Activated gamma-delta T cell treated with Interleukin-2 at 50 U/mL for 16 hours (primary cell): Measurements from ENCODE around the gene LRRK2.
"Not testable (repeated sequence)": the region's sequence is repeated elsewhere in the genome, so short reads cannot be mapped to it uniquely, and the experiment has no call there.

ENCODE experiments used
- DNase-seq: peaks from one replicate; pipeline ENCODE4 v3.0.0-alpha.2; 2020

LRRK2 gene

DNA sequence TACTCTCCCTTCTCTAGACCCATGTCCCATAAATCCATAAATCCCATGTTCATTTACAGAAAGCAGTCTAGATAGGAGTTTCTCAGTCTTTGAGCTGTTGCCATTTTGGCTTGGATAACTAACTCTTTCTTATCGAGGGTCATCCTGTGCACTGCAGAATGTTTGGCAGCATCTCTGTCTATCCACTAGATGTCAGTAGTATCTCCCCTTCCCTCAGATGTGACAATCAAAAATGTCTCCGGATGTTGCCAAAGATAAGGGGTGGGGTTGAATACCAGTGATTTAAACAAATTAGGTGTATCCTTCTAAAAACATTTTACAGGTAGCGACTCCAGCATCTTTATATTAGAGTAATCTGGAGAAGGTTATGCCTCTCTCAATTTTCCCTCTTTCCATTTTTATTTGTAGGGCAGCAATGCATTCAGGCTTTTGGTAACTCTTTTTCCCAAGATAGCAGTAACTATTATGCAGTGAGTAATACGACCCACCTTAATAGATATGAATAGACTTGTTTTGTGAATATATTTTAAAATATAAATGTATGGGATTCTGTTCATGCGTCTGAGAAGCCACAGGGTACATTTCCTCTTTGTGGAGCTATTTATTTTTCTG is 100.7 kb downstream of the LRRK2 start:
- no peak for DNase-seq

DNA sequence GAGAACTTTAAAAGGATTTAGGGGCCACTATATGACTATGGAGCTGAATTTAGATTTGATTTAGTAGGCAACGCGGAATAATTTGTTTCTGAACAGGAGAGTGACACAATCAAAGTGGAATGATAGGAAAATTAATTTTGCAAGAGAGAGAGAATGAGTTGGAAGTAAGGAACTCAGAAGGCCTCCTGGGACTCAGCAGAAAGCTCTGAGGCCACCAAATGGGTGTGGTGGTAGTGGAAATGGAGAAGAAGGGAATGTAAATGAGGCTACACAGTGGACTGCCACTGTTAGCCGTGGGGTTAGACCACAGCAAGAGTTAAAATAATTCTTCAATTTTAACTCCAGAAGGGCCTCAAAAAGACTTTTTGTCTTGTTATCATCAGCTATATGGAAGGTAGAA is 102.7 kb downstream of the LRRK2 start:
- no peak for DNase-seq

DNA sequence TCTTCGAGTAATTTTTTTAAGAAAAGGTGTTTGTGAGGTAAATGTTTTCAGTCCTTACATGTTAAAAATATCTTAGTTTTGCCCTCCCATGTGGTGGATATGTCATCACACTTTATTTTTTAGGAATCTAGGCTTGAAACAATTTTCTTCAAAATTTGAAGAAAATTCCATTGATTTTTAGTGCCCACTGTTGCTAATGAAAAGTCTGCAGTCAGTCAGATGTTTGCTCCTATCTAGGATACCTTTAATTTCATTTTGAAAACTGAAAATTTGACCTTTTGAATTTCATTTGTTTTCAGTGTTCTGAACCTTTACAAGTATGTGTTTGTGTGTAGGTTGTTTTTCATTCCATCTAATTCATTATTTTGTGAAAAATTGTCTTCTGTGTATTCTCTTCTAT is 105.4 kb downstream of the LRRK2 start:
- DNase-seq, result no peak

DNA sequence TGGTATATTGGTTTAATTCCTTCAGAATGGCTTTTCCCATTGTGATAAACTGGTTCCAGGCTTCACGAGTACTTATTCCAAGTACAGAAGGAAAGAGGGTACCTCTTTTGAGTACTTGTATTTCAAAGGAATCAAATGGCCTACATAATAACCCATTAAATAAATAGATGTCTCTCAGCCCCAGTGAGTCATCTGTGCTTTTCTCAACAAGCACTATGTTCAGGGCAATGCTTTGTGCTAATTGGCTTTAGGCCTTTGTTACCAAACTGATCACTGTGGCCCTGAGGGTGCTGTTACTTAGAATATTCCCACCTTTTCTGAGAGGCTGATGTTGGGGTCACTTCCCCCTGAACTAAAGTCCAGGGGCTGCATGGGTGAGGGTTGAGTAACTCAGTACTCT is 107.1 kb downstream of the LRRK2 start:
- no peak for DNase-seq

DNA sequence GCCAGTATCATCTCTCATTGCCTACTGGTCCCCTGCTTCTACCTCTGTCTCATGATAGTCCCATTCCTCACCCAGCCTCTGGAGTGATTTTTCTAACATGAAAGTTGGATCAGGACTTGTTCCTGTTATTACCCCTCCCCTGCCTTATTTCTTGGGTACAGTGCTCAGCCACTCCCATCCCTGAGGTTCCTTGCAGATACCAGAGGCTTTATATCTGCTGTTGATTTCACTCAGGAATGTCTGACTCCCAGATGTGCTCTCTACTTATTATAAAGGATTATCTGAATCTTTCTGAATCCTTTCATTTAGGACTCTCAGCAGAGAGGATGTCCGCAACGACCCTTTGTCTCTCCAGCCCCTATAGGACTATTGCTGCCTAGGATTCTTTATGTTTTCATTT is 111.2 kb downstream of the LRRK2 start:
- DNase-seq, result no peak

DNA sequence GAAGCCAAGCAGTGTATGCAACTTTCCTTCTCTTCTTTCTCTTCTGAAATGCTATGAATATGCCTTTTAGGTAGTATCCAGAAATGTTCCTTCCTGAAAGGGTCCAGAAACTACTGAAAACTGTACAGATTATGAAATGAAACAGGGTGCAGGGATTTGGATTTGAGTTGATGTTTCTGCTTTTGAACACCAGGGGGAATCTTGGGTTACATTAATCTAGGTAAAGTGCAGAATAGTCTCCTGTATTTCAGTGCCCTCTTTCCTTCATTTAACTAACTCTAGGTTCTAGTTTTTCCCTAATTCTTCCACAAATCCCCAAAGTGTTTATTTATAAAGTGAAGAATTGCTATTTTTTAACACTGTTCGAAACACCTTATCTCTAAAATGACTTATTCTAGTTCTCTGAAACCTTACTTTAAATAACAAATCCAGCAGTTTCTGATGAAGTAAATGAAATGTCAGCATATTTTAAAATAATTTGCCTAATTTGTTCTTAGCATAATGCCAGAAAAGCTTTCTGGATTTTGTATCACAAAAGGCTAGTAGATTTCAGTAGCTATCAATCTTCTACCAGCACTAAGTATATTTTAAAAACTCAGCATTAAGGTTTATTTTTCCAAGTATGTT is 111.9 kb downstream of the LRRK2 start:
- DNase-seq, result no peak

DNA sequence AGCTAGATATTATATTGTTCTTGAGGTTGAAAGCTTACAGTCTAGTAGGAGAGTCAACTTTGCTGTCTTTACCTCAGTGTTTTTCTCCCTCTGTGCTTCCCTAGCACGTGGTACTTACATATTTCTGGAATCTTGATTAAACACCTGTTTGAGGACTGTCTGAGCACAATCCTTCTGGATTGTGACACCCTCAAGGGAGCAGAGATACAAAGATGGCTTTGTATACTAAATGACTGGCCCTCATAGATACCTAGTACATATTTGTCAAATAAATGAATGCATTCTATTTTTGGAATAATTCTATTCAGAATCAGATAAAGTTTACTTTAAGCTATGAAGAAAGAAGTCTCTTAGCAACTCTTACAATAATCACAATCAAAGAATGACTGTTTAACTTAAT is 113.3 kb downstream of the LRRK2 start:
- DNase-seq, result no peak

DNA sequence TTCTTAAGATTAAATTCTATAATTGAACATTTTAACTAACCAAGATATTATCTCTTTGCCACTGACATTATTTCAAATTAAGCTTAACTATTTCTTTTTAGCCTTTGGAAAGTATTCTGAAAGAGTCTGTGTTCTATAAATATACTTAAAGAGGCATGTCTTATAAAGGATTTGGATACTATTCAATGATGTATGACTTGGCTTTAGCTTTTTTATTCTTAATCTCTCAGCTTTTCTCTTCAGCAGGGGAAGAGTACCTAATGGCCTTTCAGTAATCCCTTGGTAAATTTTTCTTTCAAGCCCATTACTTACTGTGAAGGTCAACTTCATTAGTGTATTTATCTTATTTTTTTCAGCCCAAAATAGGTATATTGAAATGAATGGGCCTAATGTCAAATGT is 113.8 kb downstream of the LRRK2 start:
- DNase-seq, result no peak

DNA sequence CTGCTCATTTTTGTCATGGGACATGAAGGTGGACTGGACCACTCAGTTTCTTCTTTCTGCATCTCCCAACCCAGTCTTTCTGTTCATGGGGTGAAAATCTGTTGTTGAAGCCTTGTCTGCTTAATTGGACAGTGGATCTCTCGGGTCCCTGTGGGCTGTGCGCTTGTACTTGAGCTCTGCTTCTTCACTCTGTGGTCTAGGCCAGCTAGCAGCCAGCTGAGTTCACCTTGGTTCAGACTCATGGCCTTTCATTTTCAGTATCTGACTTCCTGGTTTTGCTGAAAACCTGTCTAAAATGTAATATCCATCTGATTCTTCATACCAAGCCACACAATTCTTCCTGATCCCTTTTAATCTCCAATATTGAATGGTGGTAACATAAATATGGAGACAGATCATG is 117.2 kb downstream of the LRRK2 start:
- DNase-seq, result no peak

DNA sequence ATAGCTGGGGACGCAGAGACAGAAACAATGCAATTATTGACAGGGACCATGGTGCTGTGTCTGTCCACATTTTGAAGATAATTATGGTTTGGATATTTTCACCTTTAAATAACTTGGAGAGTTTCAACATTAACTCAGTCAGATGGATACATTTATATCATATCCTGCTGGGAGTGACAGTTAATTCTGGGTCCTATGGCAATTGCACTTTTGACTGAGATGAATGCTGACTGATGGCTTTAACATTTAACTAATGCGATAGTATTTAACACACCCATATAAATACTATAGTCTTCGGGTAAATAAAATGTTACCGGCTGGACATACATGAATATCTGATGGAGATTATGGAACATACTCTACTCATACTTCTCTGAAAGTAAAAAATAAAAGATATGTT is 118.3 kb downstream of the LRRK2 start:
- DNase-seq, result no peak

DNA sequence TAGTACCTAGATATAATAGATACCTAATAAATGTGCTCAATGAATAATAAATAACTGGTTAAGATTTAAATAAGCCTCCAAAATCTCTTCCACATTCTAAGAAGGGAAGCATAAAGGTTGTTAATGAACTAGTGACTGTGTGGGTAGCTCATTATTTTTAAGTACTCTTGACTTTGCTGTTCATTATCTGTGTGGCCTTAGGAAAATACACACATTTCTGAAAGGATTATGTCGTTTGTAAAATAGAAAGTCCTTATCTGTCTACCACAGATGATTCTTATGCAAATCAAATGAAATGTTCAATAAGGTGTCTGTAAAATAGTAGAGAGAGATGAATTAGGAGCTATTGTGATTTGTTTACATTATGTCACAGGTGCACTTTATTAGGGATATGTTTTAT is 119.5 kb downstream of the LRRK2 start:
- DNase-seq, result no peak

DNA sequence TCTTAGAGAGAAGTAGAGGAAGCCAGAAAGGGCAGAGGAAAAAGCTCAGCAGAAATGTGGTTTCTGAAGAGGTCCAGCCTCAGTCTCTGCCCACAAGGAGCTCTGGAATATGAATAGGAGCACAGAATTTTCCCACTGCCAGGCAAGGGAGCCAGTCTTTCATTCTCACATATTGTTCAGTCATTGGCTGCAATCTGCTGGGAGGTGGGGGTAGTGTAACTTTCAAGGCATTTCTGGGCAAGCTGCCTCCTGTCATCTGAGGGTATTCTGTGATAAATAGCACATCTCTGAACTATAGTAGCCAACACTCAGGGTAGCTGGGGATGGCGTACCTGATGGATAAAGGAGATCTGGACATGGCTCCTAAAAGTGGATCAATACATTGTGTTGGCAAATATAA is 127.2 kb downstream of the LRRK2 start:
- DNase-seq, result no peak

DNA sequence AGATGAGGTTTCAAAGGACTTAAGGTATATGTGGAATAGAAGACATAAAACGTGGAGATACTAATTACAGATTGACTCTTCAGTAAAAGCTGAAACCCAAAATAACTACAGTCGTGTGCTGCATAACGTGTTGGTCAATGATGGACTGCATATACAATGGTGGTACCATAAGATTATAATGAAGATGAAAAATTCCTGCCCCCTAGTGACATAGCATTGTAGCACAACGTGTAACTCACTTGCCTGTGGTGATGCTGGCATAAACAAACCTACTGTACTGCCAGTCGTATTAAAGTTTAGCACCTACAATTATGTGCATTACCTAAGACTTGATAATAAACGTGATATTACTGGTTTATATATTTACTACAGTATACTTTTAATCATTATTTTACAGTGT is 150.3 kb downstream of the LRRK2 start:
- DNase-seq, result no peak

DNA sequence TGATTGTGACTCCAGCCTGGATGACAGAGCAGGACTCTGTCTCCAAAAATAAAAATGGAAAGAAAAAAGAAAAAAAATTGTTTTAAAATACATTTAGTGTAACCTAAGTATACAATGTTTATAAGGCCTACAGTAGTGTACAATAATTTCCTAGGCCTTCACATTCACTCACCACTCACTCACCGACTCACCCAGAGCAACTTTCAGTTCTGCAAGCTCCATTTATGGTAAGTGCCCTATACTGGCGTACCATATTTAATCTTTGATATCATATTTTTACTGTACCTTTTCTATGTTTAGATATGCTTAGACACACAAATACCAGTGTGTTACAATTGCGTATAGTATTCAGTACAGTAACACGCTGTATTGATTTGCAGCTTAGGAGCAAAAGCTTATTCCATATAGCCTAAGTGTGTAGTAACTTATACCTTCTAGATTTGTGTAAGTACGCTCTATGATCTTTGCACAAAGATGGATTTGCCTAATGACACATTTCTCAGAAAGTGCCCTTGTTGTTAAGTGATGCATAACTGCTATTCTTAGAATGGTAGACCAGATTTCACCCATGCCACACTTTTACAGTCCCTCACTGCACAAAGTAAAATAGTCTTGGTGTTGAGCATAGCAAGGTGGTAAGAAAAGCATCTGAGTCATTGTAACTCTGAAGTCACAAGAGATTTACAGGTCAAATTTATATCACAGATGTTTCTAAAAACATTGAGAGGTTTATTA is 151.9 kb downstream of the LRRK2 start:
- DNase-seq, result no peak

DNA sequence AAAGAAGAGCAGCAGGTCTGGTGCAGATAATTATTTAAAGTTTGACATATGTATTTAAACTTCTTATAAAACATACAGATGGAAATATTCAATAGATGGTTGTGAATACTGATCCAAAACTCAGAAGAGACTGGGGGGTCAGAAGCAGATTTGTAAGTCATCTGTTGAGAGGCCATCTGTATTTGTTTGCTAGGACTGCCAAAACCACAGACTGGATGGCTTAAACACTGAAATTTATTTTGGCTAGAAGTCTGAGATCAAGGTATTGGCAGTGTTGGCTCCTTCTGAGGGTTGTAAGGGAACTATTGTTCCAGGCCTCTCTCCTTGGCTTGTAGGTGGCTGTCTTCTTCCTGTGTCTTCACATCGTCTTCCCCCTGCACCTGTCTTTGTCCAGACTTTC is 153.9 kb downstream of the LRRK2 start:
- DNase-seq, result no peak

DNA sequence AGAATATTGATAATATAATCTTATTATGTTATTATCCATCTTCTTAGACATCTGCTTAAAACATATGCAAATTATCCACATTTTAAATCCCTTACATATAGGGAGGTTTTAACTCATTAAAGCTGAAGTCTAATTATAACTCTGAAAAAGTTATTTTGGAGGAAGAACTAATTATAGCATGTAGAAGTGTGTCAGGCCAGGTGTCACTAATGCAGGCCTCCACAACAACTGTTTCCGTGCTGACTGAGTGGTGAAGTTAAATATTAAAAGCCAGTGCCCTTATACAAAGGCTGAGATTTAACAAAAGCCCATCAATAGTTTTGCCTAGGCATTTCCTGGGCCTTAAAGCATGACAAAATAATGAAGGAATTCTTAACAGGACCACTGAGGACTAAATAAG is 157.4 kb downstream of the LRRK2 start:
- no peak for DNase-seq

DNA sequence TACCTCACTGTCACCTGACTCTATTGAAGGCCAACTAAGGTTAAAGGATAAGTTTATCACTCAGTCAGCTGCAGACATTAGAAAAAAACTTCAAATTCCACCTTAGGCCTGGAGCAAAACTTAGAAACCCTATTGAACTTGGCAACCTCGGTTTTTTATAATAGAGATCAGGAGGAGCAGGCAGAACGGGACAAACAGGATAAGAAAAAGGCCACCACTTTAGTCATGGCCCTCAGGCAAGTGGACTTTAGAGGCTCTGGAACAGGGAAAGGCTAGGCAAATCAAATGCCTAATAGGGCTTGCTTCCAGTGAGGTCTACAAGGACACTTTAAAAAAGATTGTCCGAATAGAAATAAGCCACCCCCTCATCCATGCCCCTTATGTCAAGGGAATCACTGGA is 162.5 kb downstream of the LRRK2 start:
- DNase-seq, result not testable (repeated sequence)

DNA sequence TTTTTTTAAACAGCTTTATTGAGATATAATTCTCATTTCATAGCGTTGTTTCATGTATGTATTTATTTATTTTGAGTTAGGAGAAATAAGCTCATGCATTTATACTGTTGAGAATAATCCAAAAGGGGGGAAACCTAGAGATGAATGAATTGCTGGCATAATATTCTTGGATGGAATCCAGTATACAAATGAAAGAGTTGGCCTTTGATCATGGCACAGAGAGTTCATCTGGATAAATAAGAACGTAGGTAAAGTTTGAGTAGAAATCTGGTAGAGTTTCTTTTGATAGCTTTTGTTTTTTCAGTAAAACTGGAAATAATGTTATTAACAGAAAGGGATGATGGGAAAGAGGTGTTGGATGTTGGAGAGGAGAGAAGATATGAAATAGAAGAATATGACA is 166.2 kb downstream of the LRRK2 start:
- DNase-seq, result no peak

DNA sequence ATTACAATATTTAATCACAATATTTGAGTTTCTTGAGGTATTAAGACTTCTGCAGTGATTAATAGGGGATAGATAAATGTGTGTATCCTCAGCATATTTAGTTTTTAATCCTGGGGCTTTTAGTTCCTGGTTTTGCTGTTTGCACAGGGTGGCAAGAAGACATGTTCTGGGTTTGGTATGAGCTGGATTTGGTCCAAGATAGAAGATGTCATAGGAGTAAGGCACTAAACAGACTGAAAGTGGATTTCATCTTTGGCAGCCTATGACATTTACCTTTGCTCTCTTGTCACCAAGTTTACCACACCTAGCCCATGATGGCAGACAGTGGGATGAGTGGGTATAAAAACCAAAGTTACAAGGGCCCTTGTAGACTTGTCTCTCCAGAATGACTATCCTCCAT is 168.2 kb downstream of the LRRK2 start:
- no peak for DNase-seq

DNA sequence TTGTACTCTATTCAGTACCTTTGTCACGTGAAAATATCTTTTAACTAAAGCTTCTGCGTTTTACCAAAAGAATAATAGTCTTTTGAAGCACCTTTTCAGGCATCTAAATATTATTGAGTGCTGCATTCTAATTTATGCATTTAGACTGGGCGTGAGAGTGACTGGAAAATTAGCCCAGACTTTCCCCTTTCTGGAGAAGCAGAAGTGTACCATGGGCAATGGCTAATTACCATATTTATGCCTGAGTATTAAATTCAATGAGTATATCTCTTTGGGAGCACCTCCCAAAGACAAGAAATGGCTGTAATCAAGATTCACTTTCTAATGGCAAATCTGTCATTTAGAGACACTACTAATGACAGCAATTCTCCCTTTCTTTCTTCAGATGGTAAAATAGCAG is 174.9 kb downstream of the LRRK2 start:
- no peak for DNase-seq

DNA sequence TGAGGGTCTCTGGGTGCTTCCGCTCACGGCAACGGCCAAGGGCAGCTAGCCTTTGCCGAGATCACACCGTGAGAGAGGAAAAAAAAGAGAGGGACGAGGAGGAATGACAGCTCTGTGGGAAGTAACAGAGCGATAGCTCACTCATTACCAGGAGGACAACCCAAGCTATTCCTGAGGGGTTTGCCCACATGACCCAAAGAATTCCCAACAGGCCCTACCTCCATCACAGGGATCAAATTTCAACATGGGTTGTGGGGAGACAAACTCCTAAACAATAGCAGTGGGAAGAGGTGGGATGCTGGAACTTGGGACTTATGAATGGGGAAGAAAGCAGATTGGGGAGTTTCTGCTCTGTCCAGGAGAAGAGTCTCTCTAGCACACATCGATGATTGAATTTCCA is 180.6 kb downstream of the LRRK2 start:
- DNase-seq, result no peak
